ENCODE results near the gene PBX3. TPM values are rescaled to one million over a fixed set of nuclear protein-coding genes. Genes with fewer than 3 reads are reported as not detected.

Gene PBX3
- total and polyA plus RNA-seq, 9 of the 15 experiments (the other 6 are each of a cell fraction or from before 2014, with no cell fraction given) = 0.14 to 5.8 (median 0.92) TPM

GRCh38 chr9:125850763-125851162, 103.6 kb downstream of the PBX3 start (continued):
- TF ChIP-seq ZMIZ1 (IDR thresholded peaks at IDR 0.05; ENCODE audit: low read depth in 2 of 2, low read length in 2 of 2) (no peak), HNRNPUL1 (IDR thresholded peaks at IDR 0.05; ENCODE audit: low read length) (no peak), GTF2E2 (tag; IDR thresholded peaks at IDR 0.05) (no peak), MBD1 (CRISPR knock-in tag; IDR thresholded peaks at IDR 0.05) (no peak), CBX3 (IDR thresholded peaks at IDR 0.05; ENCODE audit: borderline replicate concordance in 1 of 2, low read length in 2 of 2) (no peak), CTBP1 (IDR thresholded peaks at IDR 0.05; ENCODE audit: borderline replicate concordance) (no peak), ZFX (CRISPR knock-in tag; IDR thresholded peaks at IDR 0.05) (no peak)
